ENCODE data around the gene TNFAIP8L1.

DNA sequence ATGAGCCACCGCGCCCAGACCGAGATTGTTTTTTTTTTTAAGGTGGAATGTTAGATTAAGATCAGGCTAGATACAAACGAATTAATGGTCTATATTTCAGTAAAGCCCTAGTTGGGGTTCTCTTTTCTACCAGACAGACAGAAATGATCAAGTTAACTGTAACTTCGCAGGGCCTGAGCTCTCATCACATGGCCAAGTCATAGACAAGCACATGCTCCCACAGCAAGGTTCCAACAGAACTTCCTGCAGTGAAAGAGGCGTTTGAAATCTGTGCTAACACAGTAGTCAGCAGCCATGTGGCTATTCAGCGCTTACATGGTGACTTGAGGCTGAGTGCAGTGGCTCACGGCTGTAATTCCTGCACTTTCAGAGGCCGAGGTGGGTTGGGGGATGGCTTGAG, 45.1 kb upstream of the TNFAIP8L1 start:
- TF ChIP-seq CTCF (IDR thresholded peaks at IDR 0.05; ENCODE audit: insufficient read depth, low read length) (no peak), SPI1 (IDR thresholded peaks at IDR 0.05; ENCODE audit: borderline replicate concordance, low read depth) (no peak)
- TF ChIP-seq, protein P1, sequence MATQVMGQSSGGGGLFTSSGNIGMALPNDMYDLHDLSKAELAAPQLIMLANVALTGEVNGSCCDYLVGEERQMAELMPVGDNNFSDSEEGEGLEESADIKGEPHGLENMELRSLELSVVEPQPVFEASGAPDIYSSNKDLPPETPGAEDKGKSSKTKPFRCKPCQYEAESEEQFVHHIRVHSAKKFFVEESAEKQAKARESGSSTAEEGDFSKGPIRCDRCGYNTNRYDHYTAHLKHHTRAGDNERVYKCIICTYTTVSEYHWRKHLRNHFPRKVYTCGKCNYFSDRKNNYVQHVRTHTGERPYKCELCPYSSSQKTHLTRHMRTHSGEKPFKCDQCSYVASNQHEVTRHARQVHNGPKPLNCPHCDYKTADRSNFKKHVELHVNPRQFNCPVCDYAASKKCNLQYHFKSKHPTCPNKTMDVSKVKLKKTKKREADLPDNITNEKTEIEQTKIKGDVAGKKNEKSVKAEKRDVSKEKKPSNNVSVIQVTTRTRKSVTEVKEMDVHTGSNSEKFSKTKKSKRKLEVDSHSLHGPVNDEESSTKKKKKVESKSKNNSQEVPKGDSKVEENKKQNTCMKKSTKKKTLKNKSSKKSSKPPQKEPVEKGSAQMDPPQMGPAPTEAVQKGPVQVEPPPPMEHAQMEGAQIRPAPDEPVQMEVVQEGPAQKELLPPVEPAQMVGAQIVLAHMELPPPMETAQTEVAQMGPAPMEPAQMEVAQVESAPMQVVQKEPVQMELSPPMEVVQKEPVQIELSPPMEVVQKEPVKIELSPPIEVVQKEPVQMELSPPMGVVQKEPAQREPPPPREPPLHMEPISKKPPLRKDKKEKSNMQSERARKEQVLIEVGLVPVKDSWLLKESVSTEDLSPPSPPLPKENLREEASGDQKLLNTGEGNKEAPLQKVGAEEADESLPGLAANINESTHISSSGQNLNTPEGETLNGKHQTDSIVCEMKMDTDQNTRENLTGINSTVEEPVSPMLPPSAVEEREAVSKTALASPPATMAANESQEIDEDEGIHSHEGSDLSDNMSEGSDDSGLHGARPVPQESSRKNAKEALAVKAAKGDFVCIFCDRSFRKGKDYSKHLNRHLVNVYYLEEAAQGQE (IDR thresholded peaks at IDR 0.05; ENCODE audit: insufficient replicate concordance, low read depth): no peak
